Hepatocyte (in vitro differentiated cells): ENCODE data around the gene LMCD1. TPM values are rescaled to one million over a fixed set of nuclear protein-coding genes. Genes with fewer than 3 reads are reported as not detected.

ENCODE experiments used
- DNase-seq: peaks from one replicate; pipeline ENCODE4 v3.0.0-alpha.2; 2016; ENCODE audit warnings: low spot score
- H2AFZ ChIP-seq: fragments of 200-600 bp; sonication (generic); 2 replicates; pipeline ENCODE4 v1.6.0; 2016; ENCODE audit warnings: antibody characterized with exemption, mild to moderate bottlenecking
- H3K27ac ChIP-seq: fragments of 200-600 bp; sonication (generic); 2 replicates; pipeline ENCODE4 v1.5.1; 2016; ENCODE audit warnings: mild to moderate bottlenecking
- H3K27me3 ChIP-seq: fragments of 200-600 bp; sonication (generic); 2 replicates; pipeline ENCODE4 v1.6.1; 2016
- H3K36me3 ChIP-seq: fragments of 200-600 bp; sonication (generic); replicated peaks from 2 replicates; pipeline ENCODE4 v1.5.1; 2016; ENCODE audit warnings: low read depth; ENCODE audit not compliant: insufficient read depth
- H3K4me1 ChIP-seq: fragments of 200-600 bp; sonication (generic); 2 replicates; pipeline ENCODE4 v1.5.1; 2016; ENCODE audit warnings: mild to moderate bottlenecking, moderate library complexity; ENCODE audit not compliant: insufficient read depth
- H3K4me2 ChIP-seq: fragments of 200-600 bp; sonication (generic); 2 replicates; pipeline ENCODE4 v1.6.0; 2016
- H3K4me3 ChIP-seq: fragments of 200-600 bp; sonication (generic); 2 replicates; pipeline ENCODE4 v1.5.1; 2016; ENCODE audit warnings: mild to moderate bottlenecking
- H3K79me2 ChIP-seq: fragments of 200-600 bp; sonication (generic); 2 replicates; pipeline ENCODE4 v1.6.0; 2017; ENCODE audit warnings: mild to moderate bottlenecking
- H3K9me2 ChIP-seq: fragments of 200-600 bp; sonication (generic); replicated peaks from 2 replicates; pipeline ENCODE4 v1.6.0; 2017; ENCODE audit warnings: mild to moderate bottlenecking; ENCODE audit not compliant: insufficient read depth
- H3K9me3 ChIP-seq: fragments of 200-600 bp; sonication (generic); 2 replicates; pipeline ENCODE4 v1.5.1; 2016; ENCODE audit warnings: low read depth, mild to moderate bottlenecking
- H4K20me1 ChIP-seq: fragments of 200-600 bp; sonication (generic); 2 replicates; pipeline ENCODE4 v1.6.0; 2016; ENCODE audit warnings: mild to moderate bottlenecking; ENCODE audit not compliant: insufficient read depth, poor library complexity, severe bottlenecking
- EZH2 ChIP-seq: fragments of 200-600 bp; sonication (generic); IDR thresholded peaks from 2 replicates; pipeline ENCODE4 v1.6.1; 2016; ENCODE audit warnings: antibody characterized with exemption, mild to moderate bottlenecking, borderline replicate concordance
- EZH2phosphoT487 ChIP-seq: fragments of 200-600 bp; sonication (generic); IDR thresholded peaks from one replicate; pipeline ENCODE4 v1.6.1; 2018; ENCODE audit warnings: antibody characterized with exemption, mild to moderate bottlenecking, low read depth, moderate library complexity; ENCODE audit not compliant: unreplicated experiment, severe bottlenecking
- WGBS: methylation state at CpG from one replicate; pipeline ENCODE4 v1.1.6; 2016; ENCODE audit warnings: low lambda C conversion rate; ENCODE audit errors: missing lambda C conversion rate; 5-methylcytosine and 5-hydroxymethylcytosine counted together
- polyA plus RNA-seq: library from polyadenylated mRNA; unstranded; fragments of >200 nt; fragmentation: Nextera tagmentation; extraction: Ambion mirVana; gene quantifications from 2 replicates; pipeline ENCODE4 v1.2.1, GENCODE V29; 2016
- total RNA-seq: library from RNA; depleted of rRNA; stranded (reverse); fragments of >200 nt; gene quantifications from 2 replicates; pipeline ENCODE4 v1.2.3, GENCODE V29; 2014
- TF ChIP-seq, protein P1 (sequence below): fragments of 200-600 bp; sonication (generic); IDR thresholded peaks from 2 replicates; pipeline ENCODE4 v1.5.1; 2016; ENCODE audit warnings: antibody characterized with exemption, mild to moderate bottlenecking; ENCODE audit not compliant: poor library complexity

Gene LMCD1
- total and polyA plus RNA-seq, 2 experiments from 2014 or later, result 195 to 347 TPM

DNA sequence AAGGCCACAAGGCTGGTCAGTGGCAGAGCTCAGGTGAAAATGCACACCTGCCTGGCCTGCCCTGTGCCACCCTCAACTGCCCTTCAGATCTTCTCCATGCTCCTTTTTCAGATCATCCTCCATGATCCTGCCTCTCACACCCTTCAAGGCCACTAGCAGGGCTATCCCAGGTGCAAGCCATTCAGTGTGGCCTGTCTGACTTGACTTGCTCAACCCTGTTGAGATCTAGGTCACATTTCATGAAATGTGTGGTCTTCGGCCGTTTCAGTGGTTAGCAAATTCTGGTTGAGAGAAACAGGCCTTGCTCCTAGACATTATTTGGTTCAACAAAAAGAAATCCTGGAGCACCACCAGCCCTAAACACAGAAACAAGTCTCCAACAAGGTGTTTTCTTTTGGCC, 26.6 kb upstream of the LMCD1 start:
- no peaks in the 10 kb centered on the region for H4K20me1 ChIP-seq
- no peak overlapping the region for H2AFZ ChIP-seq
- 100% methylated on average over 2 of the region's 2 CpGs for WGBS
- no peaks in the 10 kb centered on the region for H3K9me3 ChIP-seq
- no peaks in the 10 kb centered on the region for H3K9me2 ChIP-seq
- H3K27me3 ChIP-seq, result no peaks in the 10 kb centered on the region
- no peak overlapping the region for H3K4me3 ChIP-seq
- TF ChIP-seq EZH2 (no peak), EZH2phosphoT487 (no peak)
- TF ChIP-seq, protein P1, sequence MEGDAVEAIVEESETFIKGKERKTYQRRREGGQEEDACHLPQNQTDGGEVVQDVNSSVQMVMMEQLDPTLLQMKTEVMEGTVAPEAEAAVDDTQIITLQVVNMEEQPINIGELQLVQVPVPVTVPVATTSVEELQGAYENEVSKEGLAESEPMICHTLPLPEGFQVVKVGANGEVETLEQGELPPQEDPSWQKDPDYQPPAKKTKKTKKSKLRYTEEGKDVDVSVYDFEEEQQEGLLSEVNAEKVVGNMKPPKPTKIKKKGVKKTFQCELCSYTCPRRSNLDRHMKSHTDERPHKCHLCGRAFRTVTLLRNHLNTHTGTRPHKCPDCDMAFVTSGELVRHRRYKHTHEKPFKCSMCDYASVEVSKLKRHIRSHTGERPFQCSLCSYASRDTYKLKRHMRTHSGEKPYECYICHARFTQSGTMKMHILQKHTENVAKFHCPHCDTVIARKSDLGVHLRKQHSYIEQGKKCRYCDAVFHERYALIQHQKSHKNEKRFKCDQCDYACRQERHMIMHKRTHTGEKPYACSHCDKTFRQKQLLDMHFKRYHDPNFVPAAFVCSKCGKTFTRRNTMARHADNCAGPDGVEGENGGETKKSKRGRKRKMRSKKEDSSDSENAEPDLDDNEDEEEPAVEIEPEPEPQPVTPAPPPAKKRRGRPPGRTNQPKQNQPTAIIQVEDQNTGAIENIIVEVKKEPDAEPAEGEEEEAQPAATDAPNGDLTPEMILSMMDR, result no peak
- no peak overlapping the region for H3K4me2 ChIP-seq
- H3K36me3 ChIP-seq, result no peaks in the 10 kb centered on the region
- H3K4me1 ChIP-seq, result no peaks in the 10 kb centered on the region
- no peaks in the 10 kb centered on the region for H3K79me2 ChIP-seq
- H3K27ac ChIP-seq, result no peak overlapping the region
- DNase-seq, result no peak

DNA sequence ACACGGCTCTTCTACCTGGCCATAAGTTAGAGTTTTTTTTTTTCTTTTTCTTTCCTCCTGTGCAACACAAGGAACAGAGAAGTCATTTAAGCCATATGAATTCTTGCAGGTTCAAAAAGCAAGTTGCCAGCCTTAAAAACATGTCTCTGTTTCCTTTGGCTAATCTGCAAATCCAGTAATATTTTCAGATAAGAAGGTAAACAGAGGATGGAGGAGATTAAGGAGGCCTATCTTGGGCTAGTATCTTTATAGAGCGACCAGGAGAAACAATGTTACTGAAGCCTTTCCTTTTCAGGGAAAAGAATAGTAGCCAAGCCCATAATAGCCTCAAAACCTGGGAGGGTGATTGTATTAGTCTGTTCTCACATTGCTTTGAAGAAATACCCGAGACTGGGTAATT, 20.9 kb upstream of the LMCD1 start:
- H3K9me3 ChIP-seq, result no peaks in the 10 kb centered on the region
- no peak overlapping the region for H2AFZ ChIP-seq
- H3K4me2 ChIP-seq, result no peak overlapping the region
- WGBS, result 23% methylated on average over 3 of the region's 3 CpGs
- H3K9me2 ChIP-seq, result no peaks in the 10 kb centered on the region
- peak overlapping the region; percentile 18 for H3K27ac ChIP-seq
- no peak for TF ChIP-seq EZH2phosphoT487
- TF ChIP-seq, protein P1, result no peak
- no peaks in the 10 kb centered on the region for H3K36me3 ChIP-seq
- H4K20me1 ChIP-seq, result no peaks in the 10 kb centered on the region
- no peak overlapping the region for H3K4me3 ChIP-seq
- H3K27me3 ChIP-seq, result no peaks in the 10 kb centered on the region
- DNase-seq, result no peak
- no peaks in the 10 kb centered on the region for H3K79me2 ChIP-seq
- peaks cover 11% of the 10 kb centered on the region for H3K4me1 ChIP-seq

DNA sequence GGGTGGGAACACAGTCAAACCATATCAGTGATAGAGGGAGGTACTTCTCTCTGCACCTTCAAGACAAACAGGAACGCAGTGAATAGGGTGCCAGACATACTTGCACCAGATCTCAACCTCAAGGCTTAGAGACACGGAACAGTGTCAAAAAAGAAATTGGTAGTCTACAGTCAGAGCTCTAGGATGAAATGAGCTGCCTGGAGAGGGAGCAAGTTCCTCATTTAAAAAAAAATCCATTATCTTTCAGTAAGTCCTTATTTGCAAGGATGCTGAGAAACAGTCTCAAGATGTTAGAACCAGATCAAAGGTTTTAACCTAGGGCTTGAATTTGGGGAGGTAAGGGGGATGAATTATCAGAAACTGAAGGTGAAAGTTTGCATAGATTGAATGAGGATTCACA, 20.2 kb upstream of the LMCD1 start:
- Histone ChIP-seq H3K9me3 (no peaks in the 10 kb centered on the region), H3K4me1 (peaks cover 15% of the 10 kb centered on the region), H3K4me3 (no peak overlapping the region), H3K36me3 (no peaks in the 10 kb centered on the region), H2AFZ (no peak overlapping the region), H3K27me3 (no peaks in the 10 kb centered on the region), H3K79me2 (no peaks in the 10 kb centered on the region), H3K27ac (no peak overlapping the region), H3K4me2 (no peak overlapping the region), H3K9me2 (no peaks in the 10 kb centered on the region), H4K20me1 (no peaks in the 10 kb centered on the region)
- 81% methylated on average over 2 of the region's 2 CpGs for WGBS
- no peak for DNase-seq
- TF ChIP-seq, protein P1, result no peak
- TF ChIP-seq EZH2phosphoT487 (no peak), EZH2 (no peak)

DNA sequence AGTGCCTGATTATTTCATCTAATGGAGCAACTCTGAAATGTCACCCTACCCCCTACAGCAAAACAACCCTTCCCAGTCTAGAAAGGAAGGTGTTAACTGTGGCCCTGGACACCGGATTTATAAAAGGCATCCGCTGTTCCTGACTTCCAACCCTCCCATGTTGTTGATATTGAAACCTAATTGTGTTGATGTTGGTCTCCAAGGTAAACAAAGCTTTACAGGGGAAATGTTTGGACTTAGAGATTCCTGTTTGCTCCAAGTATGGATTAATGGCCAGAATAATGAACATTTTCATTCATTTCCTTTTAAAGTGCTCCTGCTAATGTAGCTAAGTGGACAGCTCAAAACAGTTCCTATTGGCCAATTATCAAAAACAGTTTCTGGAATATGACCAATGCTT, 19.4 kb upstream of the LMCD1 start:
- no peaks in the 10 kb centered on the region for H3K36me3 ChIP-seq
- no peak for TF ChIP-seq EZH2phosphoT487
- H3K4me3 ChIP-seq, result no peak overlapping the region
- no peak overlapping the region for H2AFZ ChIP-seq
- H3K9me2 ChIP-seq, result no peaks in the 10 kb centered on the region
- peak overlapping the region; percentile 81 for H3K27ac ChIP-seq
- H3K79me2 ChIP-seq, result no peaks in the 10 kb centered on the region
- no peaks in the 10 kb centered on the region for H3K27me3 ChIP-seq
- WGBS, result 43% methylated on average over 2 of the region's 2 CpGs
- no peaks in the 10 kb centered on the region for H4K20me1 ChIP-seq
- no peak overlapping the region for H3K4me2 ChIP-seq
- no peaks in the 10 kb centered on the region for H3K9me3 ChIP-seq
- H3K4me1 ChIP-seq, result peaks cover 19% of the 10 kb centered on the region
- no peak for DNase-seq
